Activated naive CD4-positive, alpha-beta T cell treated with anti-CD3 and anti-CD28 coated beads, Interleukin-2, amount 50 U/mL, for 24 hours (primary cell): ENCODE results near the gene MYBPHL.

Experiments used
- H3K27ac Mint-ChIP-seq: one replicate; pipeline ENCODE4 v1.8.0; 2021; ENCODE audit warnings: mild to moderate bottlenecking, mixed read lengths
- H3K27me3 Mint-ChIP-seq: one replicate; pipeline ENCODE4 v1.8.0; 2021; ENCODE audit warnings: mixed read lengths
- H3K36me3 Mint-ChIP-seq: one replicate; pipeline ENCODE4 v1.8.0; 2021; ENCODE audit warnings: mixed read lengths
- H3K4me1 Mint-ChIP-seq: one replicate; pipeline ENCODE4 v1.8.0; 2021; ENCODE audit warnings: mixed read lengths
- H3K4me3 Mint-ChIP-seq: one replicate; pipeline ENCODE4 v1.8.0; 2021; ENCODE audit warnings: mild to moderate bottlenecking, mixed read lengths
- H3K9me3 Mint-ChIP-seq: one replicate; pipeline ENCODE4 v1.8.0; 2021; ENCODE audit warnings: mixed read lengths

The MYBPHL gene

GRCh38 chr1:109265016-109265415 is 41.8 kb downstream of the MYBPHL start:
- Mint-ChIP-seq H3K27me3 (no peaks in the 10 kb centered on the region), H3K27ac (no peak overlapping the region), H3K4me1 (peaks cover 4% of the 10 kb centered on the region)

DNA sequence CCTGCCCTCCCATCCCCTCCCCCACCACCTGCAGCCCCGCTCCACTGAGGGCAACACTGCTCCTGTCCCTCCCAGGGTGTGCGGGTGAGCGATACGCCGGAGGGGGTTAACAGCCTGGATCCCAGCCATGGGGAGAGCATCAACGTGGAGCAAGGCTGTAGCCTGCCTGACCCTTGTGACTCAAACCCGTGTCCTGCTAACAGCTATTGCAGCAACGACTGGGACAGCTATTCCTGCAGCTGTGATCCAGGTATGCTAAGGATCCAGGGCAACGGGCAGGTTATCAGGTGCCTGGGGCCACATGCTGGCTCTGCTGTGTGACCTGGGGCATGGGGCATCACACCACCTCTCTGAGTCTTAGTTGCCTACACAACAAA is 42.4 kb downstream of the MYBPHL start:
- H3K4me3 Mint-ChIP-seq, result no peak overlapping the region
- no peaks in the 10 kb centered on the region for H3K27me3 Mint-ChIP-seq
- no peaks in the 10 kb centered on the region for H3K9me3 Mint-ChIP-seq
- no peak overlapping the region for H3K27ac Mint-ChIP-seq
- peaks cover 4% of the 10 kb centered on the region for H3K4me1 Mint-ChIP-seq
- H3K36me3 Mint-ChIP-seq, result no peaks in the 10 kb centered on the region

More at GRCh38 chr1:109265016-109265415, 41.8 kb downstream of the MYBPHL start:
- Mint-ChIP-seq H3K4me3 (no peak overlapping the region), H3K36me3 (peaks cover 2% of the 10 kb centered on the region), H3K9me3 (no peaks in the 10 kb centered on the region)

DNA sequence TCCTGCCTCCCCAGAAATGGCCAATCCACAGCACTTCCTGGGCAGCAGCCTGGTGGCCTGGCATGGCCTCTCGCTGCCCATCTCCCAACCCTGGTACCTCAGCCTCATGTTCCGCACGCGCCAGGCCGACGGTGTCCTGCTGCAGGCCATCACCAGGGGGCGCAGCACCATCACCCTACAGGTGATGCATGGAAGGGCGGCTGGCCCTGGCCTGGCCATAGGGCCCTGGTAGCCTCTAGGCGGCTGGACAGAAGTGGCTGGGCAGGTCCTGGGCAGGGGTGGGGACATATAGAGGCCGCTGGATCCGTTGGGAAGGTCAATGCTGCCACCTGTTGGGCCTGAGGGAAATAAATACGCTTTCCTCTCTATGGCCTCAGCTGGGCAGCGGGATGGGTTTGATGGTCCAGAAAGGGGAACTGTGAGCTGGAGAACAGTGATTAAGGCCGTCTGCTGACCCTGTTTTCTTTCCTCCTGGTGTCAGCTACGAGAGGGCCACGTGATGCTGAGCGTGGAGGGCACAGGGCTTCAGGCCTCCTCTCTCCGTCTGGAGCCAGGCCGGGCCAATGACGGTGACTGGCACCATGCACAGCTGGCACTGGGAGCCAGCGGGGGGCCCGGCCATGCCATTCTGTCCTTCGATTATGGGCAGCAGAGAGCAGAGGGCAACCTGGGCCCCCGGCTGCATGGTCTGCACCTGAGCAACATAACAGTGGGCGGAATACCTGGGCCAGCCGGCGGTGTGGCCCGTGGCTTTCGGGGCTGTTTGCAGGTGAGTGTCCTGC is 43.0 kb downstream of the MYBPHL start:
- H3K9me3 Mint-ChIP-seq, result no peaks in the 10 kb centered on the region
- no peaks in the 10 kb centered on the region for H3K36me3 Mint-ChIP-seq
- H3K27me3 Mint-ChIP-seq, result no peaks in the 10 kb centered on the region
- peaks cover 4% of the 10 kb centered on the region for H3K4me1 Mint-ChIP-seq
- no peak overlapping the region for H3K4me3 Mint-ChIP-seq
- peak overlapping the region; percentile 84 for H3K27ac Mint-ChIP-seq

DNA sequence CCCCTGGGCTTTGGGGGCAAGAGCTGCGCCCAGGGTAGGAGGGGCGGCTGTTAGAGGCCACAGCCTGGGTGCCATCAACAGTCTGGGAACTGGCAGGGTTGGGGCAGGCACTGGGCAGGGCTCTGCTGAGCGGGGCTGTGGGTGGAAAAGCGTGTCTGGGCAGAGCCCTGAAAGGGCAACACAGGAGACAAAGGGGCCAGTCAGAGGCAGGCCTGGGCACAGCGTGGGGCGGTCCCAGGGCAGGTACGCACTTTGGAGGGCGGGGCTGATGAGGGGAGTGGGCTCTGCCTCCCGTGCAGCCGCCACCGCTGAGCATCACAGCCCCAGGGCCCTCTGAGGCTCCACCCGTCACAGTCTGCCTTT is 43.6 kb downstream of the MYBPHL start:
- no peaks in the 10 kb centered on the region for H3K9me3 Mint-ChIP-seq
- peak overlapping the region; percentile 84 for H3K27ac Mint-ChIP-seq
- H3K36me3 Mint-ChIP-seq, result no peaks in the 10 kb centered on the region
- H3K27me3 Mint-ChIP-seq, result no peaks in the 10 kb centered on the region
- peaks cover 4% of the 10 kb centered on the region for H3K4me1 Mint-ChIP-seq
- H3K4me3 Mint-ChIP-seq, result no peak overlapping the region

DNA sequence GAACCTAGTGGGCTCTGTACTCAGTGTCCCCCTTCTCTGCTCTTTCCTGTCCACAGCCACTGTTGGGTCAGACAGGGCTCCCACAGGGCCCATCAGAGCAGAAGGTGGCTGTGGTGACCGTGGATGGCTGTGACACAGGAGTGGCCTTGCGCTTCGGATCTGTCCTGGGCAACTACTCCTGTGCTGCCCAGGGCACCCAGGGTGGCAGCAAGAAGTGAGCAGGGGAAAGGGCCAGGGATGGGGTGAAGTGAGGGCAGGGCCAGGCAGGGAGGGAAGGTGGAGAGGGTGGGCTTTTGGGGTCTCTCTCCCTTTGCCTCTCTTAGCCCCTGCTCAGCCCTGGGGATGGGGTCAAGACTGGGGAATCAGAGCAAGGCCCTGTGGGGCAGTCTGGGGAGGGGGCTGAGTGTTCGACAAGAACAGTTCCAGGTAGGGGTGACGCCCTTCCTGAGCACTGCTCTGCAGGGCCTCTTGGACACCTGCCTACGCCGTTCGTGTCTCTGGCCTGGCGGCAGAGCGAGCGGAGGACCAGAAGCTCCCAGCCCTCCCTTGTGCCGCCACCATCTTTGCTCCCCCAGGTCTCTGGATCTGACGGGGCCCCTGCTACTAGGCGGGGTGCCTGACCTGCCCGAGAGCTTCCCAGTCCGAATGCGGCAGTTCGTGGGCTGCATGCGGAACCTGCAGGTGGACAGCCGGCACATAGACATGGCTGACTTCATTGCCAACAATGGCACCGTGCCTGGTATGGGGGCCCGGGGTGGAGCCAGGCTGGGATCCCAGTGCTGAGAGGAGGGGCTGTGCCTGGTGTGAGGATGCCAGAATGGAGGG is 44.4 kb downstream of the MYBPHL start:
- H3K4me1 Mint-ChIP-seq, result peaks cover 4% of the 10 kb centered on the region
- H3K4me3 Mint-ChIP-seq, result no peak overlapping the region
- H3K27ac Mint-ChIP-seq, result no peak overlapping the region
- no peaks in the 10 kb centered on the region for H3K9me3 Mint-ChIP-seq
- H3K27me3 Mint-ChIP-seq, result no peaks in the 10 kb centered on the region
- no peaks in the 10 kb centered on the region for H3K36me3 Mint-ChIP-seq

DNA sequence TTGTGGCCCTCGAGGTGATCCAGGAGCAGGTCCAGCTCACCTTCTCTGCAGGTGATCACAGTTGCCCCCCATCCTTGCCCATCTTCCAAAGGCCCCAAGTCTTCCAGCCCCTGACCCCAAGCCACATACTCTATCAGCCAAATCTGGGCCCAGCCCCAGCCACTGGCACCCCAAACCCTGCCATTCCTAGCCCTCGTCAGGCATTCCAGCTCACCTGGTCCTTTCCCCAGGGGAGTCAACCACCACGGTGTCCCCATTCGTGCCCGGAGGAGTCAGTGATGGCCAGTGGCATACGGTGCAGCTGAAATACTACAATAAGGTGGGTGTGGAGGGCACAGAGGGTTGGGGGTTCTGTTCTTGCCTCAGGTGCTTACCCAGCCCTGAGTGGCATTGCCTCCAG is 45.2 kb downstream of the MYBPHL start:
- Mint-ChIP-seq H3K27me3 (no peaks in the 10 kb centered on the region), H3K9me3 (no peaks in the 10 kb centered on the region), H3K27ac (no peak overlapping the region), H3K4me1 (peaks cover 4% of the 10 kb centered on the region), H3K36me3 (no peaks in the 10 kb centered on the region), H3K4me3 (no peak overlapping the region)

DNA sequence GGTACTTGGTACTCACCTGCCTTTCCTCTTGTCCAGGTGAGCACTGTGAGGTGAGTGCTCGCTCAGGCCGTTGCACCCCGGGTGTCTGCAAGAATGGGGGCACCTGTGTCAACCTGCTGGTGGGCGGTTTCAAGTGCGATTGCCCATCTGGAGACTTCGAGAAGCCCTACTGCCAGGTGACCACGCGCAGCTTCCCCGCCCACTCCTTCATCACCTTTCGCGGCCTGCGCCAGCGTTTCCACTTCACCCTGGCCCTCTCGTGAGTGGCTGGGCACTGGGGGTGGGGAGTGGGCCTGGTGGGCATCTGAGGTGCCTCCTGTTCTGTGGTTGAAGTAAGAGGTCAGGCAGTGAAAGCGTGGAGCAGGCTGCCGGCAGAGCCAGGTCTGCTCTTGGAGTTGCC is 45.8 kb downstream of the MYBPHL start:
- Mint-ChIP-seq H3K36me3 (peaks cover 1% of the 10 kb centered on the region), H3K27ac (no peak overlapping the region), H3K9me3 (no peaks in the 10 kb centered on the region), H3K27me3 (no peaks in the 10 kb centered on the region), H3K4me1 (peaks cover 6% of the 10 kb centered on the region), H3K4me3 (no peak overlapping the region)

- Mint-ChIP-seq H3K9me3 (no peaks in the 10 kb centered on the region), H3K4me1 (peaks cover 8% of the 10 kb centered on the region), H3K36me3 (peaks cover 1% of the 10 kb centered on the region), H3K27me3 (no peaks in the 10 kb centered on the region), H3K4me3 (no peak overlapping the region), H3K27ac (peak overlapping the region; percentile 12)
Measured at GRCh38 chr1:109259674-109260557, 46.9 kb downstream of the MYBPHL start.

DNA sequence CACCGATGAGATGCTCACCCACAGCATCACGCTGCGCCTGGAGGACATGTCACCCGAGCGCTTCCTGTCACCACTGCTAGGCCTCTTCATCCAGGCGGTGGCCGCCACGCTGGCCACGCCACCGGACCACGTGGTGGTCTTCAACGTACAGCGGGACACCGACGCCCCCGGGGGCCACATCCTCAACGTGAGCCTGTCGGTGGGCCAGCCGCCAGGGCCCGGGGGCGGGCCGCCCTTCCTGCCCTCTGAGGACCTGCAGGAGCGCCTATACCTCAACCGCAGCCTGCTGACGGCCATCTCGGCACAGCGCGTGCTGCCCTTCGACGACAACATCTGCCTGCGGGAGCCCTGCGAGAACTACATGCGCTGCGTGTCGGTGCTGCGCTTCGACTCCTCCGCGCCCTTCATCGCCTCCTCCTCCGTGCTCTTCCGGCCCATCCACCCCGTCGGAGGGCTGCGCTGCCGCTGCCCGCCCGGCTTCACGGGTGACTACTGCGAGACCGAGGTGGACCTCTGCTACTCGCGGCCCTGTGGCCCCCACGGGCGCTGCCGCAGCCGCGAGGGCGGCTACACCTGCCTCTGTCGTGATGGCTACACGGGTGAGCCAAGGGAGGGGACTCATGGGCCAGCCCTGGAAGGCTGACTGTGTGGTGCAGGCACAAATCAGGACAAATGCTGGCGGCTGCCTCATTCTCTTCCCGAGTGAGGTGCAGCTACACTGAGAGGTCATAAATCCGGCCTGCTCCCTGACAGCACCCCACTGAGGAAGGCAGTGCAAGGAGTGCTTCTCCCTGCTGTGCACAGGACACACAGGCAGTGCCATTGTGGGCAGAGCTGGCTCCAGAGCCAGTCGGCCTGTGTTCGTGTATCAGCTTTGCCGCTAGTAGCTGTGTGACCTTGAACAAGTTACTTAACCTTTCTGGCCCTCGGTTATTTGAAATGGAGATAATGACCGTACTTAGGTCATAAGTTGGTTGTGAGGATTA is 48.0 kb downstream of the MYBPHL start:
- Mint-ChIP-seq H3K4me1 (peaks cover 8% of the 10 kb centered on the region), H3K9me3 (no peaks in the 10 kb centered on the region), H3K27me3 (no peaks in the 10 kb centered on the region), H3K36me3 (peaks cover 1% of the 10 kb centered on the region), H3K4me3 (no peak overlapping the region), H3K27ac (no peak overlapping the region)

GRCh38 chr1:109257682-109258421 is 49.0 kb downstream of the MYBPHL start:
- Mint-ChIP-seq H3K36me3 (peaks cover 1% of the 10 kb centered on the region), H3K4me3 (no peak overlapping the region), H3K27ac (no peak overlapping the region), H3K9me3 (no peaks in the 10 kb centered on the region), H3K4me1 (peaks cover 5% of the 10 kb centered on the region), H3K27me3 (no peaks in the 10 kb centered on the region)

GRCh38 chr1:109256971-109257681 is 49.7 kb downstream of the MYBPHL start:
- Mint-ChIP-seq H3K9me3 (no peaks in the 10 kb centered on the region), H3K27me3 (no peaks in the 10 kb centered on the region), H3K27ac (no peak overlapping the region), H3K36me3 (peaks cover 1% of the 10 kb centered on the region), H3K4me1 (peaks cover 5% of the 10 kb centered on the region), H3K4me3 (no peak overlapping the region)

DNA sequence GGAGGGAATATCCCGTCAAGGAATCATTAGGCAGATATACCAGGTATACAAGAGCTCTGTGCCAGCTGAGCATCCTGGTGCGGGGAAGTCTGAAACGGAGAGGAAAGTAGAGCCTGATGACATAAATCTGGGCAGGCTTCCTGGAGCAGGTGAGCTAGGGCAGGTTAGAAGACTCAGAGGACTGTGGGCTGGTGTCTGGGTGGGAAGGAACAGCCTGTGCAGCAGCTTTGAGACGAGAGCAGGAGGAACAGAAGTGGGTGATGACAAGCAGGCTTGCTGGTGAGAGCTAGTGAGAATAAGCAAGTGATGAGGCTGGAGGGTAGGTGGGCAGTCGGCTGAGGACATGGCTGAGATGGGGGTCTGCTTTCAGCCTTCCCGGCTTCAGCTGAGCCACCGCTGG is 50.7 kb downstream of the MYBPHL start:
- peaks cover 1% of the 10 kb centered on the region for H3K36me3 Mint-ChIP-seq
- peaks cover 5% of the 10 kb centered on the region for H3K4me1 Mint-ChIP-seq
- no peaks in the 10 kb centered on the region for H3K9me3 Mint-ChIP-seq
- no peaks in the 10 kb centered on the region for H3K27me3 Mint-ChIP-seq
- no peak overlapping the region for H3K27ac Mint-ChIP-seq
- no peak overlapping the region for H3K4me3 Mint-ChIP-seq

DNA sequence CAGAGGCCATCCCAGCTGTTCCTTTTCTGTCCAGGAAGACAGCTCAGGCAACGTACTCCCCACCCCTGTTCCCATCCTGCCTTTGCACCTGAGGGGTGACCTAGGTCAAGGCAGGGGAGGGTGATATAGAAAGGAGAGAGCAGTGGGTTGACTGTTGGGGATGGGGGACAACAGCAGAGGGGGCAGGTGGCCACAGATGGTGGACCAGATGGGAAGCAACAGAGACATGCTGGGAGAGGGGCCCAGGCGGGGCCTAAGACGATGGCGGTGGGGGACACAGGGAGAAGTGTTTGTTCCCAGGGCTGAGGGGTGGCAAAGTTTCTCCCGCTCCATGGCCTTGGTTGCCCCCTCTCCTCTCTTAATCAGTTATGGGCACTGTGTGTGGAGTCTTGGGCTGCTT is 51.1 kb downstream of the MYBPHL start:
- Mint-ChIP-seq H3K27ac (no peak overlapping the region), H3K36me3 (peaks cover 1% of the 10 kb centered on the region), H3K27me3 (no peaks in the 10 kb centered on the region), H3K9me3 (no peaks in the 10 kb centered on the region), H3K4me3 (no peak overlapping the region), H3K4me1 (peaks cover 6% of the 10 kb centered on the region)
